Globus pallidus (tissue), 1 donor: Measurements from ENCODE around the gene SHPK.

Experiments used
- DNase-seq: peaks from one replicate; pipeline ENCODE4 v3.0.0-alpha.2; 2015; ENCODE audit warnings: low spot score

Gene SHPK

DNA sequence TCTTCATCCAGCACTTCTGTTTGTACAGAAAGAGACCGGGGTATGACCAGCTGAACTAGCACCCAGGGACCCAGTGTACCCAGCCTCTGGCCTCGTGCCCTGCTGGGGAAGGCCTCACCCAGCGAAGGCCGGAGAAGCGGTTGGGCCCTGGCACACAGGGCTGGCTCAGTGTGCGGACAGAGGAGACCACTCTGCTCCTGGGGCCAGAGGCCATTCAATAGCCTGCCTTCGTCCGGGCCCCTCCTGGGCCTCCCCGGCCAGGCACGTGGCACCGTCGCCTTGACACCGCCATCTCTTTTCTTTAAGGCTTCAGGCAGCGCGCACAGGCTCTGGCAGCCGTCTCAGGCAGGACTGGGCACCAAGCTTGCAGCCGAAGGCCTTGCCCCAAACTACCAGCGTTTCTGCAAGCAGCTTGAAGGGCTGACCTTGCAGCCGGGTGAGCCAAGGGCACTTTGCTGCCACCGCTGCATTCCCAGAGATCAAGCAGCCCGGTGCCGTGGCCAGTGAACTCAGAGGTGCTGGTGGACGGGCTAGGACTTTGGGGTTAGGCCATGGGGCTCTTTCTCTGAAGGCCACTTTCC lies 24.4 kb upstream of the SHPK start:
- peak; percentile 50 for DNase-seq

- peak; percentile 69 for DNase-seq
These were observed 23.6 kb upstream of the SHPK start for GRCh38 chr17:3659541-3660111.

- no peak for DNase-seq
These were observed 22.9 kb upstream of the SHPK start for GRCh38 chr17:3658784-3659449.

DNA sequence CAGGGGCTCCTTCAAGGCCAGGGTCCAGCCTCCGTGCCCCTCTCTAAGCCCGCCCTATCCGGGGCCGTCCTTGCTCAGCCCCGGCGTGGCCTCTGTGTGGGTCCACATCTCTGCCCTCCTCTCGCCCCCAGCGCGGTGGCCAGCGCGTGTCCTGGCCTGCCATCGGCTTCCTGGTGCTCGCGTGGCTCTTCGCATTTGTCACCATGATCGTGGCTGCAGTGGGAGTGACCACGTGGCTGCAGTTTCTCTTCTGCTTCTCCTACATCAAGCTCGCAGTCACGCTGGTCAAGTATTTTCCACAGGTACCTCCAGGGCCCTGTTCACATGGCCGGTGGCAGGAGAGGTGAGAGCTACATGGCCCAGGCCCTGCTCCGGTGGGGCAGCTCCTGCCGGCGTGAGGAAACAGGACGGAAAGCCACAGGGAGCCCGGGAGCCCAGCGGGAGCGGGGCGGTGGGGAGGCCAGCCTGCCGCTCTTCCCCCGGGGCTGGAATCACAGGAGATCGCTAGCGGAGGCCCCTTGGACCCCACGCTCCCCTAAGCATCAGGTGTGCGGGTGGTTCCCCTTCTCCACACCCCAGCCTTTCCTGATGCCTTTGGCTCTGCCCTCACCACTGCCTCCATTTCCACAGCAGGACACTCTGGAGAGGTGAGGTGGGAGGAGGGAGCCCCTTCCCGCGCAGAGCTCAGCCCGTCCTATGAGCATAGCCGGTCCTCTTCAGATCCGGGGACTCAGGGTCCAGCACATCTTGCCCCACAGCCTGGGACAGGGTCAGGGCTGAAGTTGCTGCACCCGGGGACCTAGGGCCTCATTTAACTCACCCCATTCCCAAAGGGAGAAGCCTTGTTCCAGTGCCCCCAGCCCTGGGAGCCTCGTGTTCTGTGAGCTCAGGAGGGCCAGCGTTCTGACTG lies 22.1 kb upstream of the SHPK start:
- no peak for DNase-seq

- no peak for DNase-seq
These were observed 21.5 kb upstream of the SHPK start for GRCh38 chr17:3657588-3657869.

DNA sequence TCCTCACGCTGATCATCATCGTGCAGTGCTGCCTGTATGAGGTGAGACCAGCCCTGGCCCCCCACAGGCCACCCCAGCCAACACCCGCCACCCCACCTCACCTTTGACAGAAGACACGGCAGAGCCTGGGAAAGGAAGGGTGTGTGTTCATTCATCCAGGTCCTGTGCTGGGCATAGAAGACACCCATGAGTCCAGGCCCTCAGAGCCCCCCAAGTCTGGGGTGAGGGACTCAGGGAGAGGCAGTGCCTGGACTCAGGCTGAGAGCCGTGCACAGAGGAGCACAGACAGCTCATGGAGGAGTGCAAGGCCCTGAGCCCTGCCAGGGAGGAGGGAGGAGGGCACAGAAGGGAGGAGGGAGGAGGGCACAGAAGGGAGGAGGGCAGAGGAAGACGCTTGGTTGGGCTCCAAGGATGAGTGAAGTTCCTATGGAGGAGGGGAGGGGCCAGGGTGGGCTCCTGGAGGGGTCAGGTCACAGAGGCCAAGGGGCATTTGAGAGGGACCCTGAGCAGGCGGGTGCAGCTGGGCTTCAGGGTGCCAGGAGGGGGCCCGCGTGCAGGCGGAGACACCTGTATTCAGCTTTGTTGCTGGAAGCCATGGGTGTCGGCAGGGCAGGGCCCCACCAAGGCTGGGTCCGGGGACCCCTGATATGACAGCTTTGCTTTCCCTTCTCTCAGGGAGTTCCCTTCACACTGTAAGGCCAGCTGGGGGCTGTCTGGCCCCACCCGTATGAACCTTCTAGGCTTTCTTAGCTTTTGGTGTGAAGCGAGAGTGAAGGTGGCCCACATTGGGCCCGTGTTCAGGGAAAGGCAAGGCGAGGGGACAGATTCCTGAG lies 20.9 kb upstream of the SHPK start:
- no peak for DNase-seq

GRCh38 chr17:3656353-3656752 lies 20.3 kb upstream of the SHPK start:
- no peak for DNase-seq

DNA sequence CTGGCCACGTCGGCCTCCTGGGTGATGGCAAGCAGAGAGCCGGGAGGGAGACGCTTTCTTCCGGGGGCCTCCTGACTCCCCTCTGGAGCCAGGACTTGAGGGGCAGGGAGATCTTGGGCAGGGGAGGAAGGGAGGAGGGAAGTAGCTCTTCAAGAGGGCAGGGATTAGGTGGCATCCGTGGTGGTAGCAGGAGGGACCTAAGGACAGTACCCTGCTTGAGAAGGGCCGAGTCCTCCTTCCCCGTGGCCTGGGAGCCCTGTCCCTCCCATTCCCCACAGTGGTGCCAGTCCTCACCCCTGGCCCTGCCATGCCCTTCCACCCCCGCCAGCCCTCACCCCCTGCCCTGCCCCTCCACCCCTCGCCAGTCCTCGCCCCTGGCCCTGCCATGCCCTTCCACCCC lies 19.7 kb upstream of the SHPK start:
- no peak for DNase-seq

DNA sequence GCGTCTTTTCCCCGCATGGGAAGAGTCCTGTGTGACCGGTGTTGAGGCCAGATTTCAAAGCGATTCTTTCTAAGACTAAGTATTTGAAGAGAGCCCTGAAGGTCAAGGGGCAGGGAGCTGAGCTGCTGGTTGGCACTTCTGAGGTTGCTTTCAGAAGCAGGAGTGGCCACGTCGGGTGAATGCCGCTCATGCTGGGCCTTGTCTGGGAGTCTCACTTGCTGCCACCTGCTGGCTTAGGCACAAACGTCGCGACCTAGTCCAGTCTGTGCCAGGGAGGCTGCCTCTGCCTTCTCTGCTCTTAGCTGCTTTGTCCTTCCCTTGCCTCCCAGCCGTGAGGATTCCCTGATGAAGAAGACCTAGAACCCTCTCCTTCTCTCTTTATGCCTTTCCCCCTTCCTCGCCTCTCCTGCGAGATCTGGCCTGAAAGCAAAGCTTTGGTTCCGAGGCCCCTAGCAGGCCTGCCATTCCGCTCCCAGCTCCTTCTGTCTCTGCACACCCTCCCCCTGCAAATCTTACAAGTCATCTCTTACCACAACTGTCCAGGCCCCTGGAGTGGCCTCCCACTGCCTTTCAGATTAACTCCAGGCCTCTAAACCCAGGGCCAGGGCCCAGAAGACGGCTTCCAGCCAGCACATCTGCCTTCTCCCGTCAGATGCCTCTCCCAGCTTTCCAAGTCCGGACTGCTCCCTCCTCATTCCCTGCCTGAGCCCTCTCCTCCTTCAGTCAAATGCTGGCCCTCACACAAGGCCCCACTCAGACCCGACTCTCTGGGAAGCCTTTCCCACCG lies 11.9 kb upstream of the SHPK start:
- peak; percentile 74 for DNase-seq

DNA sequence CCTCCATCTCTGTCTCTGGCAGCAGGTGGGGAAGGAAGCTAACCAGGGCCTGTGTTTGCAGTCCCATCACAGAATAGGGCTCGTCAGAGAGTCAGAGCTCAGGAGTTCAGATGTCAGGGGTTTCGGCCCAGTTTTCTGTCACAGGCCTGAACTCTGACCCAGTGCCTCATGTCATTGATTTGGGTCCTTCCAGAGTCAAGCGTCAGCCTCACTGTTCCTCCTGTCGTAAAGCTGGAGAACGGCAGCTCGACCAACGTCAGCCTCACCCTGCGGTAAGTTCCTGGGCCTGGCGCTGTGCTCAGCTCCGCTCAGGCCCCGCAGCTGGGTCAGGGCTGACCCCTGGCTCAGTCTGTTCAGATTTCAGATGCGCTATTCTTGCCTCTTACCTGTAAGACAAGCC lies 11.2 kb upstream of the SHPK start:
- no peak for DNase-seq

GRCh38 chr17:3645310-3645709 lies 9.3 kb upstream of the SHPK start:
- no peak for DNase-seq

GRCh38 chr17:3643889-3644349 lies 7.9 kb upstream of the SHPK start:
- DNase-seq, result no peak

- no peak for DNase-seq
These were observed 5.9 kb upstream of the SHPK start for GRCh38 chr17:3641717-3642486.

DNA sequence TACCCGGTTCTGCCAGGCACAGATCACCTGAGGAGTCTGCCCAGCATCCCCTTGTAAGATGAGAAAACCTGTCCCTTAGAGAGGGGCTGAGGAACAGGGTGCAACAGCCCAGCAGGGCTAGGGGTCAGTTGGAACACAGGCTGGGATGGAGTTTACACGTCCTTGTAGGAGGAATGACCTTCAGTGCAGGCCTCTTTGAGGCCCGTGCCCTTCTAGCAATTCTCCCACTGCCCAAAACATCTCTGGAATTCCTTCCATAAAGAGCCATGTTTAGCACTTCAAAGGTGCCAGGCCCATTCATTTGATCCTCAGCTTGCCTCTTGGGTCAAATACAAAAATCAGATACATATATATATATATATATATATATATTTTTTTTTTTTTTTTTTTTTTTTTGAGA lies 5.0 kb upstream of the SHPK start:
- DNase-seq, result no peak

DNA sequence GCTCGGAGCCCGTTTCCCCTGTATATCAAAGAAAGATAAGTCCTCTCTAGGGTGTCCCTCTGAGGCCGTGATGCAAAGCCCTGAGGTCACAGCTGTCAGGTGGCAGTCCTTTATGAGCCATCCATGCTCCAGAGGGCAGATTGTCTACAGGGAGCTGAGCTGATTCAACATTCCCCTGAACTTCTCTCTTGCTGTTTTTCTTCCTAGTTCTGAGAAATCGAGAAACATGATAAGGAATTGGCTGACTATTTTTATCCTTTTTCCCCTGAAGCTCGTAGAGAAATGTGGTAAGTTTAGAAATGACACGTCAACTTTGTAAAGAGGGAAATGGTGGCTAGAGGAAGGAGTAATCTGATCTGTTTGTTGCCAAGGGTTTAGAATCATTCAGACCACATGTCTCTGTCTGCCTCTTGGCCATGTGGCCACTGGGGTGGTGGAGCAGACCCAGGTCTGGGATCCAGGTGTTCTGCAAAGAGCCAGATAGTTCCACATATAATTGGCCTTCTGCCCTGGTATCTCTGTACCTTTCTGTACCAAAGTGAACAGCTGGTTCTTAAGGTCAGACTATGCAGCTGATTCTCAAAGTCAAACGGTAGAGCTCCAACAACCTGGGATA lies 4.0 kb upstream of the SHPK start:
- DNase-seq, result peak; percentile 41

GRCh38 chr17:3636908-3637373 lies 891 bp upstream of the SHPK start:
- no peak for DNase-seq

- no peak for DNase-seq
These were observed 436 bp downstream of the SHPK start for GRCh38 chr17:3635474-3636153.

- no peak for DNase-seq
These were observed 3.8 kb downstream of the SHPK start for GRCh38 chr17:3632287-3632686.

DNA sequence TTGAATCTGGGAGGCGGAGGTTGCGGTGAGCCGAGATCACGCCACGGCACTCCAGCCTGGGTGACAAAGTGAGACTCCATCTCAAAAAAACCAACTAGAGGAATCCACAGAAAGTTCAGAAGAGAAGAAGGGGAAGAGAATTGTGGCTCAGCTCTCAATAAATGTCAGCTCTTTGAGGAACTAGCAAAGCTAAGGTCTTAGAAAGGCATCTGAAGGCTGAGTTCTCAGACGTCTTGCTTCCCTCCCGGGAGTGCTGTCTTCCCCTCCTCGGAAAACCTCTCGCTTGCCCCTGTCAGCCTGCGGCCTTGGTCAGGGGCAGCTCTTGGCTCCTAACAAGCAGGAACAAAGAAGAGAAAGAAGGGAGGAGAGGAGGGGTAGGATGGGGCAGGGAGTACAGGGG lies 5.3 kb downstream of the SHPK start:
- peak; percentile 29 for DNase-seq
